T1000 (cell line): Measurements from ENCODE around the gene GRAMD4.

Experiments
- DNase-seq: peaks from one replicate; lab custom pipeline; 2025; ENCODE audit warnings: mixed read lengths; lab: John Stamatoyannopoulos, UW

GRAMD4 gene

GRCh38 chr22:46596819-46597218 is 23.4 kb upstream of the GRAMD4 start:
- no peak for DNase-seq

GRCh38 chr22:46598224-46598623 is 22.0 kb upstream of the GRAMD4 start:
- DNase-seq = no peak

DNA sequence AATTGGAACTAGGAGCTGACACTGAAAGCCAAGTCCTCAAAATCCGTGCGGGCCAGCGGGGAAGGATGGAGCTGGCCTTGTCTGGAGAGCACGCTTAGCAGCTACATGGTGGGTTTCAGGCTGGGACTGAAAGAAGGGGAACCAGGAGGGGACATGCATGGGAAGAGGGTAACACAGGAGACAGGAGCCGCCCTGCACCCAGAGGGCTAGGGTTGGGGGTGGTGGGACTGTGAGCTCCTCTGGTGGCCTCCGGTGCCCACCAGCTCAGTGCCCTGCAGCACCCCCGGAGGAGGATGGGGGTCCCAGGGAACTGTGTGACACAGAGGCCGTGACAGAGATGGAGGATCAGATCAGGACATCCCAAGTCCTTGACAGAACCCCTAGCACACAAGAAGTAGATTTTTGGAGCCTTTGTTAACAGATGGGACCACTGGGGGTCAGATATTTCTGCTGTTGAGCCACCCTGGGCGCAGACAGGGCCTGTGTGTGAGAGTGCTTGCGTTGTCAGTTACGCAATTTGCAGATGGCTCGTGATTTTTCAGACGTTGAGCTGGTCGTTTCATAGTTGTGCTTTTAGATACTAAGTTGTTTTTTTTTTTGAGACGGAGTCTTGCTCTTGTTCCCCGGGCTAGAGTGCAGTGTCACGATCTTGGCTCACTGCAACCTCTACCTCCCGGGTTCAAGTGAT is 21.3 kb upstream of the GRAMD4 start:
- no peak for DNase-seq

- DNase-seq = no peak
These were observed 19.9 kb upstream of the GRAMD4 start for GRCh38 chr22:46600273-46600796.

DNA sequence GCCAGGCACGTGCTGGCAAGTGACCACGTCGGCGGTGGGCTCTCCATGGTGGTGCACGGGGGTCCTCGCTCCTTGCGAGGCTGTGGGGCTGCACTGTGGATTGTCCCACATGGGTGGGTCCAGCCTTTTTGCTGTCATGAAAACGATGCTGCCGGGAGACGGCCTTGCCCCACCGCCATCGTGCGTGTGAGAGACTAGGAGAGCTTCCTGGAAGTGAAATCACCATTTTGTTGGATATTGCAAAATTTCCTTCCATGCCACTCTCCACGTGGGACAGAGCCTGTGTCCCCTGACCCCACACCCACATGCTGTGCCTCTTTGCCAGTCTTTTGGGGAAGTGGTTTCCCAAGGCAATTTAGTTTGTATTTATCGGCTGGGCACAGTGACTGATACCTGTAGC is 18.2 kb upstream of the GRAMD4 start:
- DNase-seq = no peak

DNA sequence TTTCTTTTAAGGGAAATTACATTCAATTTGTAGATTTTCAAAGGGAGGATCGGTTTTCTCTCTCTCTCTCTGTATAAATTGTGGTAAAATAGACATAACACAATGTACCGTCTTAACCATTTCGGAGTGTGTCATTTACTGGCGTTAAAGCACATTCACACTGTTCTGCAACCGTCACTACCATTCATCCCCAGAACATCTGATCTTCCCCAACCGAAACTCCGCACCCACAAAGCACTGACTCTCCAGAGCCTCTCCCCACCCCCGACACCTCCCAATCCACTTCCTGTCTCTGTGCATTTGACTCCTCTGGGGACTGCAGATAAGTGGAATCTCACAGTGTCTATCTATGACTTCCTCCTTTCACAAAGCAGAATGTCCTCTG is 15.9 kb upstream of the GRAMD4 start:
- DNase-seq = no peak

DNA sequence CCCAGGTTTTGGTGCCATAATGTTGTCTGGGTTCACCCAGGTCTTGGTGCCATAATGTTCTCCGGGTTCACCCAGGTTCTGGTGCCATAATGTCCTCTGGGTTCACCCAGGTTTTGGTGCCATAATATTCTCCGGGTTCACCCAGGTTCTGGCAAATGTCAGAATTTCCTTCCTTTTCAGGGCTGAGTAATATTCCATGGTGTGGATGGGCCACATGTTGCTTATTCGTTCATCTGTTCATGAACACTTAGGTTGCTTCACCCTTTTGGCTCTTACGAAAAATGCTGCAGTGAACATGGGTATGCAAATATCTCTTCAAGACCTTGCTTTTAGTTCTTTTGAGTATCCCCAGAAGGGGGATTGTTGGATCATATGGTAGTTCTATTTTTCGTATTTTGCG is 15.1 kb upstream of the GRAMD4 start:
- DNase-seq = no peak

DNA sequence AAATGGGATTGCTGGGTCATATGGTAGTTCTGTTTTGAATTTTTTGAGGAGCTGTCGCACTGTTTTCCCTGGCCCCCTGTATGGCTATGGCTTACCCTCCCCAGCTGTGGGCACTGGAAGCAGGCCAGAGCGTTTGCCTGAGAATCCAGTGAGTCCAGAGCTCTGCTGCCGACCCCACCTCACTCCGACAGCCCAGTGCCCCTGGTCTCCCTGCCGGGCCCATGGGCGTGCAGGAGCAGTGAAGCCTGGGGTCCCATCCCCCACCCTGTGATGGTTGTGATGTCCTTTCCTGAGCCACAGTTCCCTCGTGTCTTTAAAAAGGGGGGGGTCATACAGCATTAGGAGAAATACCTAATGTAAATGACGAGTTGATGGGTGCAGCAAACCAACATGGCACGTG is 13.3 kb upstream of the GRAMD4 start:
- no peak for DNase-seq

GRCh38 chr22:46607483-46608114 is 12.6 kb upstream of the GRAMD4 start:
- DNase-seq = no peak

DNA sequence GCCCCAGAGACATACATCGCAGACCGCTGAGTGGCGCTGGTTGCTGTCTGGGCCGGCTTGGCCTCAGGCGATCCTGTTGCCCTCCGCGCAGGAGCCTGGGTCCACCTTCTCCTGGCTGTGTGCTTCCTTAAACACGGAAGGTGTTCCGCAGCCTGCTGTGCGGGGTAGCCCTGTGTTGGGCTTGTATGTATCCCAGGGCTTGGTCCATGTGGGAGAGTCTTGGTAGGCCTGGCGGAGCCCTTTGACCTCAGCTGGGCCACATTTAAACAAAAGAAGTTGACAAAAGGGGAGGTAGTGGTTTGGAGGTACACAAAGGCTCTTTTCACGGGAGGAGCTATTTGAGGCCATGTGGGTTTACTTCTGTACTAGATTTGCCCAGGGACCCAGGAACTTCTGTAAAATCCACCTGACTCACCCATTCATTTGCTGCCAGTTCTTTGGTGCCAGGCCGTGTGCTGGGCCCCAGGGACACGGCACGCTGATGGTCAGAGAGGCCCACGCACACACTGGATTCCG is 11.0 kb upstream of the GRAMD4 start:
- DNase-seq = no peak

- DNase-seq = no peak
These were observed 10.4 kb upstream of the GRAMD4 start for GRCh38 chr22:46609724-46610201.

GRCh38 chr22:46610356-46610755 is 9.8 kb upstream of the GRAMD4 start:
- DNase-seq = no peak

- no peak for DNase-seq
These were observed 9.0 kb upstream of the GRAMD4 start for GRCh38 chr22:46611189-46611588.

- no peak for DNase-seq
These were observed 7.8 kb upstream of the GRAMD4 start for GRCh38 chr22:46612341-46612903.

DNA sequence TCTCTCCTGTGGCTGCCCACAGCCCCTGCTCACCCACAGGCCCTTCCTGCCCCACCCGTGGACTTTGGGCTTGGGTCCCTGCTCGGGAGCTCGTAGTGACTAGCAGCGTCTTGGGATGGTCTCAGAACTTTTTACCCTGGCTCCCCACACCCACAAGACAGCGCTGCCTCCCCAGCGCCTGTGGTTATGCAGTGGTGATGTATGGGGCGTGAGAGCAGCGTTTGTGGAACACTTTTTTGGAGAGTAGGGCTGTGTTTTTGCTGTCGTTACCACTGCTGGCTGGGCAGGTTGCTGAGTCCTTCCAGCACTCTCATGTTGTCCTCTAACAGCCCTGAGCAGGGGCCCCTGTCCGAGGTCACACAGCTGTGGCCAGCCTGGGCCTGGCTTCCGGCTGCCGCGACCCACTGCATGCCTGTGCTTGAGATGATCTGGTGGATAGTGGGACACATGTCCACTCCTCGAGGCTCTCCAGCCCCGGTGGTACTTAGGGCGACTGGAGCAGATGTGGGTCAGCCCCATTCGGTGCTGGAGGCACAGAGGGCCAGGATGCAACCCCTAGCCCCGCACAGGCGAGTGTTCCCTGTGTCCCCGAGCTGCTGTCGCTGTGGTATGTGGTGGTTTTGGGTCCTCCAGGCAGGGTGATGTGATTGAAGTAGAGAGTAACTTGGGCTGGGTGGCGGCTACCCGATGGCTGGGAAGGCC is 7.1 kb upstream of the GRAMD4 start:
- no peak for DNase-seq

- no peak for DNase-seq
These were observed 6.6 kb upstream of the GRAMD4 start for GRCh38 chr22:46613606-46614021.

DNA sequence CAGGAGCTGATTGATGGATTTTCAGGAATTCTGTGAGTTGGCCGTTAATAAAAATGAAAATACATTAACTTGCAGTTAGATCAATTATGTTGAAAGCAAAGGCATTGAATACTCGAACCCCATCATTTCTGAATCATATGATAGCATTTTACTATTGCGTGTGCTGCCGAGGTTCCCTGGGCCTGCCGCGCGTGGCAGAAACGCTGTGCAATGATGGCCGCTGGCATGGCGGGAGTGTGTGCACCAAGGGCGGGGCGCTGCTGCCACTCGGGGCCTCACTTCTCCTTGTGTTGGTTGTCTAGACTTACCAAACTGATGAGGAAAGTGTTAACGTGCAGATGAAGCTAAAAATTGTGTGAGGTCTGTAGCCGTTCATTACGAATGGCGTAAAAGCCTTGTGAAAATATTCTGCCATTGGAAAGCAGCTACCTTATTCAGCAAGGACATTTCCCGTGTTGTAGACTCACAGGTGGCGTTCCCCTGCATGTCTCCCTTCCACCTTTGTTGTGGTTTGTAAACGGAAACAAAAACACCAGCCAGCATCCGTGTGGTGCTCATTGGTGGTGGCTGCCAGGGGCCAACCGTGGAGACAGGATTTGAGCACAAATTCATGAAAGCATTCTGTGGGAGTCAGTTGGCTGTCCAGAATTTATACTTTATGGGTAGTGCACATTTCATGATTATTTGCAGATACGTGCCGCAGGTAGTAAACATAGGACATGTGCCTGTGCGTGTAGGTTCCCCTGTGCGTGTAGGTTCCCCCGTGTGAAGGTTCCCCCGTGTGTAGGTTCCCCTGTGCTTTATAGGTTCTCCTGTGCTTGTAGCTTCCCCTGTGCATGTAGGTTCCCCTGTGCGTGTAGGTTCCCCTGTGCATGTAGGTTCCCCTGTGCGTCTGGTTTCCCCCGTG is 5.9 kb upstream of the GRAMD4 start:
- DNase-seq = no peak

GRCh38 chr22:46617207-46617985 is 2.8 kb upstream of the GRAMD4 start:
- DNase-seq = no peak

DNA sequence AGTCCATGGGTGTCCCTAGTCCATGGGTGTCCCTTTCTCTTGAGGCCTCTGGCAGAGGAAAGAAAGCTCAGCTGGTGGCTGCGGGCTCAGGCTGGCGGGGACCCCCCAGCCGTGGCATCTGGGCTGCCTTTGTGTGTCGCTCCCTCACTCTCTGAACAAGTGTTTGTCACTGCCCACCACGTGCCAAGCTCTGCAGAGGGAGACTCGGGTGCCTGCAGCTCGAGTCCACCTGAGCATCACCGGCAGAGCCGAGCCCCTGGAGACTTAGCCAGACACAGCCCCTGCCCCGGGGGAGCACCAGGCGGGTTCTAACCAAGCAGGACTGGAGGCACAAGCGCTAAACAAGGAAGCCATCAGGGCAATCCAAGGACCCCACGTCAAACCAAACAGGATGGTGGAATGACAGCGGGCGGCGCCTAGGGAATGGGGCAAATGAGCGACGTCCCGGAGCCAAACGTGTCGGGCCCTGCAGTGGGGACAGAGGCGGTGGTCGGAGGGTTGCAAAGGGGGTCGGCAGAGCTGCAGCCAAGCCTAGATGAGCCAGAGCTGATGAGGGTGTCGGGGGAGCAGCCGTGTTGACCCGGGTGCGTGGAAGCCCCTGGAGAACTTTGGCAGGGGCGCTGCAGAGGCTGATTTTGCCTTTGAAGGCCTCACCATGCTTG is 2.1 kb upstream of the GRAMD4 start:
- DNase-seq = no peak

- no peak for DNase-seq
These were observed 1.5 kb upstream of the GRAMD4 start for GRCh38 chr22:46618667-46619066.
